Neutrophil (primary cell): Measurements from ENCODE around the gene PLCL1.

Experiments
- H3K27ac ChIP-seq: fragments of 200-600 bp; sonication (generic); 2 replicates; pipeline ENCODE4 v1.5.1; 2016; ENCODE audit warnings: mild to moderate bottlenecking, moderate library complexity
- H3K27me3 ChIP-seq: fragments of 200-600 bp; sonication (generic); 2 replicates; pipeline ENCODE4 v1.6.0; 2016; ENCODE audit warnings: mild to moderate bottlenecking
- H3K36me3 ChIP-seq: fragments of 200-600 bp; sonication (generic); 2 replicates; pipeline ENCODE4 v1.5.1; 2017
- H3K4me1 ChIP-seq, 2 experiments: fragments of 200-600 bp in 1 of 2; sonication (generic) in 1 of 2; 1 replicate in 1 of 2; 2 replicates in 1 of 2; pipeline versions ENCODE4 v1.5.1 to v1.6.1; 2013 to 2016; ENCODE audit warnings: low read depth in 1 of 2, low read length in 1 of 2, mild to moderate bottlenecking in 1 of 2, moderate library complexity in 1 of 2; ENCODE audit not compliant: control insufficient read depth in 1 of 2, insufficient read depth in 1 of 2
- H3K4me3 ChIP-seq, 2 experiments: fragments of 200-600 bp in 1 of 2; sonication (generic) in 1 of 2; 1 replicate in 1 of 2; 2 replicates in 1 of 2; pipeline ENCODE4 v1.5.1; 2013 to 2016; ENCODE audit warnings: low read depth in 1 of 2, low read length in 1 of 2, mild to moderate bottlenecking in 1 of 2, moderate library complexity in 1 of 2
- H3K9me3 ChIP-seq: fragments of 200-600 bp; sonication (generic); 2 replicates; pipeline ENCODE4 v1.5.1; 2016
- TF ChIP-seq, protein P1 (sequence below): fragments of 200-600 bp; sonication (generic); IDR thresholded peaks from 2 replicates; pipeline ENCODE4 v1.5.1; 2016; ENCODE audit warnings: antibody characterized with exemption

PLCL1 gene

DNA sequence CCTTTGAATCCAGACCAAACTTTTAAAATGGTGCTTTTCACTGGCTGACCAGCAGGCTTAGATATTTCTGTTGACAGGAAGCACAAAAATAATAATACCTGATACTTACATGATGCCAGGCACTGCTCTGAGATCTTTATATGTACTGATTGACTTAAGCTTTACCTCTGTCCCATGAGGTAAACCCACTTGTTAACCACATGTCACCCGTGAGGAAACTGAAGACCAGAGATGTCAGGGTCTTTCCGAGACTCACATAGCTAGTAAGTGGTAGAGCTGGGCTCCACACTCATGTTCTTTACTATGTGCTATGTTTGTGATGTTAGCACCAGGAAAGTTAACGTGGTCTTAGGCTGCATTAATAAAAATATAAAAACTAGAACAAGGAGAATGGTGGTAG, 297.7 kb downstream of the PLCL1 start:
- no peak overlapping the region for H3K4me3 ChIP-seq

DNA sequence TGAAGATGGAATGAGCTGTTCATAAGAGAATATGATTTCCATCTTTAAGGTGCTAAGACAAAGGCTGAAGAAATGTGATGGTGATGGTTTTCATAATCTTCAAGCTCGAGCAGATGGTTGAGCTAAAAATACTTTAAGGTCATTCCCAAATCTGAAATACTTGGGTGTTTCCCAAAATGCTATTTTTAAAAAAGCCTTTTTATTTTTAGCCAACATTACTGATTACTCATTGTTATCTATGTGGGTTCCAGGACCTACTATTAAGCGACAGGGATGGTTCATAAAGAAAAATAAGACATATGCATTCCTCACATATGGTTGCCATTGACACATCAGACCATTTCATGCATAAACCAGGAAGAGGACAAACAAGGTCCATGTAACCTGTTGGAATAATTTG, 298.5 kb downstream of the PLCL1 start:
- Histone ChIP-seq H3K4me3 (no peak overlapping the region), H3K36me3 (no peaks in the 10 kb centered on the region), H3K27ac (no peak overlapping the region), H3K27me3 (no peaks in the 10 kb centered on the region), H3K9me3 (no peaks in the 10 kb centered on the region), H3K4me1 (peaks cover 21 to 26% of the 10 kb centered on the region in 2 experiments)
- TF ChIP-seq, protein P1, sequence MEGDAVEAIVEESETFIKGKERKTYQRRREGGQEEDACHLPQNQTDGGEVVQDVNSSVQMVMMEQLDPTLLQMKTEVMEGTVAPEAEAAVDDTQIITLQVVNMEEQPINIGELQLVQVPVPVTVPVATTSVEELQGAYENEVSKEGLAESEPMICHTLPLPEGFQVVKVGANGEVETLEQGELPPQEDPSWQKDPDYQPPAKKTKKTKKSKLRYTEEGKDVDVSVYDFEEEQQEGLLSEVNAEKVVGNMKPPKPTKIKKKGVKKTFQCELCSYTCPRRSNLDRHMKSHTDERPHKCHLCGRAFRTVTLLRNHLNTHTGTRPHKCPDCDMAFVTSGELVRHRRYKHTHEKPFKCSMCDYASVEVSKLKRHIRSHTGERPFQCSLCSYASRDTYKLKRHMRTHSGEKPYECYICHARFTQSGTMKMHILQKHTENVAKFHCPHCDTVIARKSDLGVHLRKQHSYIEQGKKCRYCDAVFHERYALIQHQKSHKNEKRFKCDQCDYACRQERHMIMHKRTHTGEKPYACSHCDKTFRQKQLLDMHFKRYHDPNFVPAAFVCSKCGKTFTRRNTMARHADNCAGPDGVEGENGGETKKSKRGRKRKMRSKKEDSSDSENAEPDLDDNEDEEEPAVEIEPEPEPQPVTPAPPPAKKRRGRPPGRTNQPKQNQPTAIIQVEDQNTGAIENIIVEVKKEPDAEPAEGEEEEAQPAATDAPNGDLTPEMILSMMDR: no peak

More for the DNA sequence above, 297.7 kb downstream of the PLCL1 start:
- H3K36me3 ChIP-seq: no peaks in the 10 kb centered on the region
- H3K27ac ChIP-seq: no peak overlapping the region
- peaks cover 14 to 19% of the 10 kb centered on the region in 2 experiments for H3K4me1 ChIP-seq
- TF ChIP-seq, protein P1: no peak
- no peaks in the 10 kb centered on the region for H3K9me3 ChIP-seq
- no peaks in the 10 kb centered on the region for H3K27me3 ChIP-seq

DNA sequence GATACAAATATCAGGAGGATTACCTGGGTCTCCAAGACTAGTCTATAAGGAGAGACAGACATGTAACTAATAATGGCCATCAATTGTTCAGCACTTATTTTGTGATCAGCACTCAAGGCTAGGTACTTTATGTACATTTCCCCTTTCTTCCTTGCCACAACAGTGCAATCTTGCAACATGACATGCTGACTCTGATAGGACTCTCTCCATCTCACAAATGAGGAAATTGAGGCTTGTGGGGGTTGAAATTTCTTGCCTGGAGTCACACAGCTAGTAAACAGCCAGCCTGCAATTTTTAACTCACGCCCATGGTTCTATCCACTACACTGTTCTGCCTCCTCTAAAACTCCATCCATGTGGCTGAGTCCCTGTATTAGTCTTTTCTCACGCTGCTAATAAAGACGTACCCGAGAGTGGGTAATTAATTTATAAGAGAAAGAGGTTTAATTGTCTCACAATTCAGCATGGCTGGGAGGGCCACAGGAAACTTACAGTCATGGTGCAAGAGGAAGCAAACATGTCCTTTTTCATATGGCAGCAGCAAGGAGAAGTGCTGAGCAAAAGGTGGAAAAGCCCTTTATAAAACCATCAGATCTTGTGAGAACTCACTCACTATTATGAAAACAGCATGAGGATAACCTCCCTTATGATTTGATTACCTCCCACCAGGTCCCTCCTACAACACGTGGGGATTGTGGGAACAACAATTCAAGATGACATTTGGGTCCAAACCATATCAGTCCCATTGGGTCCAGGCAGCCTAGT, 302.4 kb downstream of the PLCL1 start:
- Histone ChIP-seq H3K27ac (peak overlapping the region; percentile 93), H3K36me3 (no peaks in the 10 kb centered on the region), H3K4me3 (peak overlapping the region; percentile 23 to 31), H3K9me3 (no peaks in the 10 kb centered on the region), H3K4me1 (peaks cover 25 to 37% of the 10 kb centered on the region in 2 experiments), H3K27me3 (no peaks in the 10 kb centered on the region)
- TF ChIP-seq, protein P1: peak; percentile 18

DNA sequence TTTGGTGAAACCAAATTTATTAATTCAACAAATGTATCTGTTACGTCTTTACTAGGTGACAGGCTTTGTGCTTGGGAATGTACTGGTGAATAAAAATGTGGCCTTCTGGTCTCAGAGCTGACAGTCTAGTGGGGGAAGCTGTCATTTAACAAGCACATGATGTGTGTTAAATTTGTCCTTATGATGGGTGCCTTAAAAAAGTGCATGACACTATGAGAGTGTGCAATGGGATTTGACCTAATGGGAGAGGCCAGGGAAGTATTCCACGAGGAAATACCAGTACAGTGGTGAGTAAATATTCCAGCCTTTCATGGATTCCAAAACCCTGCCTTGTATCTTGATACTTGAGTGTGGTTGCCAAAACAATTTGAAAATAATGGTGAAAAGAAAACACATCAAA, 308.9 kb downstream of the PLCL1 start:
- TF ChIP-seq, protein P1: no peak

DNA sequence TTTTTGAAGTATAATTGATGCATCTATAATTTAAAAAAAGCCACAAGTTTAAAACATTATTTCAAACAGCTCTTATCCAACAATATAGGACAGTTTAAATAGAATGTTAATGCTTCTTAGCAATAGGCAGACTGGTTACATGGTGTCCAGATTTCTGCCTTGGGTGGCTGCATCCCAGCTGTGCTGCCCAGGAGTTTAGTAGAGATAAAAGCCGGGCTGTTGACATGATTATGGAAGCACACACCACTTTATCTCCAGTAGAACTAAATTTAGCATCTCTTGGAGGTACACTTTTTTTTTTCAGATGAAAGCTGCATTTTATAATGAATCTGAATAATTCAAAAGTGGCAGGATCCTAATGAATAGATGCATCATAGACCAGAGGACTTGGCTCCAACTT, 309.7 kb downstream of the PLCL1 start:
- Histone ChIP-seq H3K4me1 (peaks cover 0 to 5% of the 10 kb centered on the region in 2 experiments), H3K36me3 (no peaks in the 10 kb centered on the region), H3K4me3 (no peak overlapping the region), H3K9me3 (no peaks in the 10 kb centered on the region), H3K27me3 (no peaks in the 10 kb centered on the region), H3K27ac (no peak overlapping the region)
- TF ChIP-seq, protein P1: no peak

More for the DNA sequence above, 308.9 kb downstream of the PLCL1 start:
- Histone ChIP-seq H3K27ac (no peak overlapping the region), H3K4me3 (no peak overlapping the region), H3K36me3 (no peaks in the 10 kb centered on the region), H3K9me3 (no peaks in the 10 kb centered on the region), H3K27me3 (no peaks in the 10 kb centered on the region), H3K4me1 (peaks cover 0 to 11% of the 10 kb centered on the region in 2 experiments)
